HepG2 (cell line): Measurements from ENCODE around the gene MICB. TPM values are rescaled to one million over a fixed set of nuclear protein-coding genes. Genes with fewer than 3 reads are reported as not detected.

Experiments used
- BRCA1 ChIP-seq: sonication (generic); formaldehyde crosslinking; IDR thresholded peaks from 2 replicates; pipeline ENCODE4 v1.4.0; 2020; ENCODE audit warnings: missing genetic modification reagents
- FLYWCH1 ChIP-seq: sonication (generic); formaldehyde crosslinking; IDR thresholded peaks from 2 replicates; pipeline ENCODE4 v1.8.1; 2023; ENCODE audit warnings: mild to moderate bottlenecking, missing genetic modification reagents
- HNRNPLL ChIP-seq: fragments of 200-400 bp; formaldehyde crosslinking; IDR thresholded peaks from 2 replicates; pipeline ENCODE4 v1.6.1; 2017; ENCODE audit warnings: mild to moderate bottlenecking, low read depth, low read length; ENCODE audit not compliant: poor library complexity, severe bottlenecking
- JARID2 ChIP-seq: sonication (generic); formaldehyde crosslinking; IDR thresholded peaks from 2 replicates; pipeline ENCODE4 v1.8.1; 2023; ENCODE audit warnings: missing genetic modification reagents, inconsistent platforms; ENCODE audit not compliant: insufficient replicate concordance
- MYC ChIP-seq: sonication (generic); formaldehyde crosslinking; IDR thresholded peaks from 2 replicates; pipeline ENCODE4 v1.9.0; 2021; ENCODE audit warnings: missing genetic modification reagents, borderline replicate concordance
- NFIB ChIP-seq: sonication (generic); formaldehyde crosslinking; IDR thresholded peaks from 2 replicates; pipeline ENCODE4 v1.9.0; 2021; ENCODE audit warnings: missing genetic modification reagents, mild to moderate bottlenecking, borderline replicate concordance
- ONECUT2 ChIP-seq: sonication (generic); formaldehyde crosslinking; IDR thresholded peaks from 2 replicates; pipeline ENCODE4 v1.4.0; 2020; ENCODE audit warnings: missing genetic modification reagents
- SETDB1 ChIP-seq: sonication (generic); formaldehyde crosslinking; IDR thresholded peaks from 2 replicates; pipeline ENCODE4 v1.5.1; 2020; ENCODE audit warnings: missing genetic modification reagents, mild to moderate bottlenecking, borderline replicate concordance
- SMARCC2 ChIP-seq: fragments of 450-650 bp; IDR thresholded peaks from 2 replicates; pipeline ENCODE4 v1.6.1; 2017; ENCODE audit warnings: antibody characterized with exemption, mild to moderate bottlenecking
- ZNF101 ChIP-seq: sonication (generic); formaldehyde crosslinking; IDR thresholded peaks from 2 replicates; pipeline ENCODE4 v1.4.0; 2020; ENCODE audit warnings: mild to moderate bottlenecking, low read depth, missing genetic modification reagents, borderline replicate concordance
- ZNF530 ChIP-seq: sonication (generic); formaldehyde crosslinking; IDR thresholded peaks from 2 replicates; pipeline ENCODE4 v1.5.0; 2020; ENCODE audit warnings: low read depth, mild to moderate bottlenecking, missing genetic modification reagents
- ZNF7 ChIP-seq: IDR thresholded peaks from 2 replicates; pipeline ENCODE4 v1.6.1; 2016; ENCODE audit warnings: missing biosample characterization, missing genetic modification reagents
- ZNF891 ChIP-seq: sonication (generic); formaldehyde crosslinking; IDR thresholded peaks from 2 replicates; pipeline ENCODE4 v1.5.0; 2020; ENCODE audit warnings: mild to moderate bottlenecking, missing genetic modification reagents
- ZZZ3 ChIP-seq: sonication (generic); formaldehyde crosslinking; IDR thresholded peaks from 2 replicates; pipeline ENCODE4 v1.4.0; 2020; ENCODE audit warnings: missing genetic modification reagents, mild to moderate bottlenecking, borderline replicate concordance
- polyA plus RNA-seq, 8 experiments: library from polyadenylated mRNA; depleted of rRNA in 3 of 8; stranded (reverse) in 7 of 8; unstranded in 1 of 8; fragments of >200 nt; fragmentation: Illumina TruSeq in 4 of 8; extraction: Trizol in 4 of 8; gene quantifications; 2 replicates each; pipeline versions ENCODE4 v1.2.1 to v1.2.3, GENCODE V29; 2011 to 2016; ENCODE audit warnings: low read depth in 4 of 8, missing spikeins in 1 of 8, mixed read lengths in 1 of 8; ENCODE audit not compliant: insufficient read depth in 1 of 8
- total RNA-seq, 5 experiments: library from RNA; depleted of rRNA; stranded (reverse); fragments of >200 nt; fragmentation: Illumina TruSeq; extraction: Trizol; gene quantifications; 2 replicates each; pipeline ENCODE4 v1.2.3, GENCODE V29; 2016; ENCODE audit warnings: low read depth in 1 of 5
- TF ChIP-seq, protein P1 (sequence below): sonication (generic); formaldehyde crosslinking; IDR thresholded peaks from 2 replicates; pipeline ENCODE4 v1.9.0; 2021; ENCODE audit warnings: missing genetic modification reagents, borderline replicate concordance
- TF ChIP-seq, protein P2 (sequence below): sonication (generic); formaldehyde crosslinking; IDR thresholded peaks from 2 replicates; pipeline ENCODE4 v1.4.0; 2020; ENCODE audit warnings: missing genetic modification reagents
- TF ChIP-seq, protein P3 (sequence below): sonication (generic); formaldehyde crosslinking; IDR thresholded peaks from 2 replicates; pipeline ENCODE4 v1.5.1; 2020; ENCODE audit warnings: missing genetic modification reagents, mild to moderate bottlenecking, borderline replicate concordance
- TF ChIP-seq, protein P4 (sequence below): sonication (generic); formaldehyde crosslinking; IDR thresholded peaks from 2 replicates; pipeline ENCODE4 v1.4.0; 2020; ENCODE audit warnings: mild to moderate bottlenecking, missing genetic modification reagents, borderline replicate concordance
- TF ChIP-seq, protein P5 (sequence below): IDR thresholded peaks from 2 replicates; pipeline ENCODE4 v1.6.1; 2012; ENCODE audit warnings: low read depth, low read length, improper control_type of control experiment

The MICB gene
- total and polyA plus RNA-seq, 2 of the 13 experiments (the other 11 are each of a cell fraction or from before 2014, with no cell fraction given): 12.5 to 12.8 TPM

DNA sequence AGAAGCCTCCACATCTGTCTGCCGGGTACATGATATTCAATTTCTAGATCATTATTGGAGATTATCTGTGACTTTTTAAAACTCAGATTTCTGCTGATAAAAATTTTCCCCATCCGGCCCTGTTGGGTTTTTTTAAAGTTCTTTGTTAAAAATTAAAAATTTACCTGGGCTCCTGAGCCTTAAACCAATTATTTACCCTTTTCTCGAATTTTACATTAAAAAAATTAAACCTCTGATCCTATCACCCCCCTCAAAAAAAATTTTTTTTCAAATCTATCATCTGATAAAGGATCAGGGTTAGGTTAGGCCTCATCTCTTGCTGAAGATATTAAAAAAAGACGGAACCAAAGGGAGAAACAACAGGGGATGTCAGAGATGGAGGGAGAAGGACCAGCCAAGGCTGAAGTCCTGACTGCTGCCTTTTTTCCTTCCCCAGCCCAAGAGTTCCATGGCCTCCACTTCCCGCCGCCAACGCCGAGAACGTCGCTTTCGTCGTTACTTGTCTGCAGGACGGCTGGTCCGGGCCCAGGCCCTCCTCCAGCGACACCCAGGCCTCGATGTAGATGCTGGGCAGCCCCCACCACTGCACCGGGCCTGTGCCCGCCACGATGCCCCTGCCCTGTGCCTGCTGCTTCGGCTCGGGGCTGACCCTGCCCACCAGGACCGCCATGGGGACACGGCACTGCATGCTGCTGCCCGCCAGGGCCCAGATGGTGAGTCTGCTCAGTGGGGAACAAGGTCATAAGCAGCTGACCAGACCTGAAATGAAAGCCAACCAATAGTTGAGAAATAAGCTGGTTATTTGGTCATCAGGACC, 50.0 kb downstream of the MICB start (continued):
- peak; percentile 41 for TF ChIP-seq HNRNPLL
- TF ChIP-seq, protein P1, sequence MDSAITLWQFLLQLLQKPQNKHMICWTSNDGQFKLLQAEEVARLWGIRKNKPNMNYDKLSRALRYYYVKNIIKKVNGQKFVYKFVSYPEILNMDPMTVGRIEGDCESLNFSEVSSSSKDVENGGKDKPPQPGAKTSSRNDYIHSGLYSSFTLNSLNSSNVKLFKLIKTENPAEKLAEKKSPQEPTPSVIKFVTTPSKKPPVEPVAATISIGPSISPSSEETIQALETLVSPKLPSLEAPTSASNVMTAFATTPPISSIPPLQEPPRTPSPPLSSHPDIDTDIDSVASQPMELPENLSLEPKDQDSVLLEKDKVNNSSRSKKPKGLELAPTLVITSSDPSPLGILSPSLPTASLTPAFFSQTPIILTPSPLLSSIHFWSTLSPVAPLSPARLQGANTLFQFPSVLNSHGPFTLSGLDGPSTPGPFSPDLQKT: no peak
- TF ChIP-seq NFIB (CRISPR knock-in tag): no peak
- TF ChIP-seq, protein P2, sequence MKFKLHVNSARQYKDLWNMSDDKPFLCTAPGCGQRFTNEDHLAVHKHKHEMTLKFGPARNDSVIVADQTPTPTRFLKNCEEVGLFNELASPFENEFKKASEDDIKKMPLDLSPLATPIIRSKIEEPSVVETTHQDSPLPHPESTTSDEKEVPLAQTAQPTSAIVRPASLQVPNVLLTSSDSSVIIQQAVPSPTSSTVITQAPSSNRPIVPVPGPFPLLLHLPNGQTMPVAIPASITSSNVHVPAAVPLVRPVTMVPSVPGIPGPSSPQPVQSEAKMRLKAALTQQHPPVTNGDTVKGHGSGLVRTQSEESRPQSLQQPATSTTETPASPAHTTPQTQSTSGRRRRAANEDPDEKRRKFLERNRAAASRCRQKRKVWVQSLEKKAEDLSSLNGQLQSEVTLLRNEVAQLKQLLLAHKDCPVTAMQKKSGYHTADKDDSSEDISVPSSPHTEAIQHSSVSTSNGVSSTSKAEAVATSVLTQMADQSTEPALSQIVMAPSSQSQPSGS (CRISPR knock-in tag): no peak
- TF ChIP-seq FLYWCH1 (CRISPR knock-in tag): no peak
- no peak for TF ChIP-seq ZZZ3 (CRISPR knock-in tag)
- no peak for TF ChIP-seq JARID2 (CRISPR knock-in tag)
- no peak for TF ChIP-seq ZNF101 (CRISPR knock-in tag)
- no peak for TF ChIP-seq SETDB1 (CRISPR knock-in tag)
- TF ChIP-seq ZNF891 (CRISPR knock-in tag): no peak
- TF ChIP-seq, protein P3, sequence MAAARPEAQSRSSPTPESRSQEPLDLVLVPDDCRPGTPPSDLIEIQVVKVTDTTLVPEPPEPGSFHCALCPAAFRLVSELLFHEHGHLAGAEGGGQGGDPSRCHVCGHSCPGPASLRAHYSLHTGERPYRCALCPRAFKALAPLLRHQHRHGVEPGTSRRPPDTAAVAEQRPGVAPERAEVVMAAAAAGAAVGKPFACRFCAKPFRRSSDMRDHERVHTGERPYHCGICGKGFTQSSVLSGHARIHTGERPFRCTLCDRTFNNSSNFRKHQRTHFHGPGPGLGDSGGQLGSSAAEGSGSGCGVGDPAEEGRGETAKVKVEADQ (CRISPR knock-in tag): no peak
- no peak for TF ChIP-seq ONECUT2 (CRISPR knock-in tag)
- no peak for TF ChIP-seq SMARCC2
- no peak for TF ChIP-seq MYC (CRISPR knock-in tag)
- TF ChIP-seq BRCA1: no peak
- TF ChIP-seq, protein P4, sequence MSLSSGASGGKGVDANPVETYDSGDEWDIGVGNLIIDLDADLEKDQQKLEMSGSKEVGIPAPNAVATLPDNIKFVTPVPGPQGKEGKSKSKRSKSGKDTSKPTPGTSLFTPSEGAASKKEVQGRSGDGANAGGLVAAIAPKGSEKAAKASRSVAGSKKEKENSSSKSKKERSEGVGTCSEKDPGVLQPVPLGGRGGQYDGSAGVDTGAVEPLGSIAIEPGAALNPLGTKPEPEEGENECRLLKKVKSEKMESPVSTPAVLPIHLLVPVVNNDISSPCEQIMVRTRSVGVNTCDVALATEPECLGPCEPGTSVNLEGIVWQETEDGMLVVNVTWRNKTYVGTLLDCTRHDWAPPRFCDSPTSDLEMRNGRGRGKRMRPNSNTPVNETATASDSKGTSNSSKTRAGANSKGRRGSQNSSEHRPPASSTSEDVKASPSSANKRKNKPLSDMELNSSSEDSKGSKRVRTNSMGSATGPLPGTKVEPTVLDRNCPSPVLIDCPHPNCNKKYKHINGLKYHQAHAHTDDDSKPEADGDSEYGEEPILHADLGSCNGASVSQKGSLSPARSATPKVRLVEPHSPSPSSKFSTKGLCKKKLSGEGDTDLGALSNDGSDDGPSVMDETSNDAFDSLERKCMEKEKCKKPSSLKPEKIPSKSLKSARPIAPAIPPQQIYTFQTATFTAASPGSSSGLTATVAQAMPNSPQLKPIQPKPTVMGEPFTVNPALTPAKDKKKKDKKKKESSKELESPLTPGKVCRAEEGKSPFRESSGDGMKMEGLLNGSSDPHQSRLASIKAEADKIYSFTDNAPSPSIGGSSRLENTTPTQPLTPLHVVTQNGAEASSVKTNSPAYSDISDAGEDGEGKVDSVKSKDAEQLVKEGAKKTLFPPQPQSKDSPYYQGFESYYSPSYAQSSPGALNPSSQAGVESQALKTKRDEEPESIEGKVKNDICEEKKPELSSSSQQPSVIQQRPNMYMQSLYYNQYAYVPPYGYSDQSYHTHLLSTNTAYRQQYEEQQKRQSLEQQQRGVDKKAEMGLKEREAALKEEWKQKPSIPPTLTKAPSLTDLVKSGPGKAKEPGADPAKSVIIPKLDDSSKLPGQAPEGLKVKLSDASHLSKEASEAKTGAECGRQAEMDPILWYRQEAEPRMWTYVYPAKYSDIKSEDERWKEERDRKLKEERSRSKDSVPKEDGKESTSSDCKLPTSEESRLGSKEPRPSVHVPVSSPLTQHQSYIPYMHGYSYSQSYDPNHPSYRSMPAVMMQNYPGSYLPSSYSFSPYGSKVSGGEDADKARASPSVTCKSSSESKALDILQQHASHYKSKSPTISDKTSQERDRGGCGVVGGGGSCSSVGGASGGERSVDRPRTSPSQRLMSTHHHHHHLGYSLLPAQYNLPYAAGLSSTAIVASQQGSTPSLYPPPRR: no peak
- no peak for TF ChIP-seq ZNF530
- TF ChIP-seq ZNF7 (CRISPR knock-in tag): no peak
- TF ChIP-seq, protein P5, sequence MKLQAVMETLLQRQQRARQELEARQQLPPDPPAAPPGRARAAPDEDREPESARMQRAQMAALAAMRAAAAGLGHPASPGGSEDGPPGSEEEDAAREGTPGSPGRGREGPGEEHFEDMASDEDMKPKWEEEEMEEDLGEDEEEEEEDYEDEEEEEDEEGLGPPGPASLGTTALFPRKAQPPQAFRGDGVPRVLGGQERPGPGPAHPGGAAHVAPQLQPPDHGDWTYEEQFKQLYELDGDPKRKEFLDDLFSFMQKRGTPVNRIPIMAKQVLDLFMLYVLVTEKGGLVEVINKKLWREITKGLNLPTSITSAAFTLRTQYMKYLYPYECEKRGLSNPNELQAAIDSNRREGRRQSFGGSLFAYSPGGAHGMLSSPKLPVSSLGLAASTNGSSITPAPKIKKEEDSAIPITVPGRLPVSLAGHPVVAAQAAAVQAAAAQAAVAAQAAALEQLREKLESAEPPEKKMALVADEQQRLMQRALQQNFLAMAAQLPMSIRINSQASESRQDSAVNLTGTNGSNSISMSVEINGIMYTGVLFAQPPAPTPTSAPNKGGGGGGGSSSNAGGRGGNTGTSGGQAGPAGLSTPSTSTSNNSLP: no peak
